K562 (cell line): ENCODE measurements around the gene KRT36. TPM values are rescaled to one million over a fixed set of nuclear protein-coding genes. Genes with fewer than 3 reads are reported as not detected.
A peak's percentile ranks its signal among the peaks of the same experiment; 100 is the strongest.

Experiments used
- CBFA2T2 ChIP-seq: fragments of 450-650 bp; conservative IDR thresholded peaks from 2 replicates; pipeline ENCODE4 v1.6.1; 2017; ENCODE audit warnings: mild to moderate bottlenecking
- DNMT1 ChIP-seq: fragments of 450-650 bp; IDR thresholded peaks from 2 replicates; pipeline ENCODE4 v1.6.1; 2016; ENCODE audit warnings: antibody characterized with exemption, mild to moderate bottlenecking
- E2F3 ChIP-seq: fragments of 250-450 bp; sonication (Bioruptor Pico); IDR thresholded peaks from 2 replicates; pipeline ENCODE4 v1.4.0; 2020; ENCODE audit warnings: mild to moderate bottlenecking
- KDM1A ChIP-seq, 2 experiments: fragments of 450-650 bp; IDR thresholded peaks; 2 replicates each; pipeline ENCODE4 v1.6.1; 2016; ENCODE audit warnings: mild to moderate bottlenecking in 2 of 2
- KDM4B ChIP-seq, 2 experiments: fragments of 450-650 bp in 1 of 2; sonication (generic) in 1 of 2; IDR thresholded peaks; 2 replicates each; pipeline ENCODE4 v1.6.1; 2016 to 2017; ENCODE audit warnings: borderline replicate concordance in 2 of 2, antibody characterized with exemption in 1 of 2, low read depth in 1 of 2, mild to moderate bottlenecking in 1 of 2
- MAFF ChIP-seq: IDR thresholded peaks from 2 replicates; pipeline ENCODE4 v1.6.1; 2012; ENCODE audit warnings: low read length, improper control_type of control experiment
- MIER1 ChIP-seq: fragments of 450-650 bp; IDR thresholded peaks from 2 replicates; pipeline ENCODE4 v1.6.1; 2016; ENCODE audit warnings: antibody characterized with exemption, mild to moderate bottlenecking, low read depth
- MXI1 ChIP-seq: IDR thresholded peaks from 2 replicates; pipeline ENCODE4 v1.6.1; 2011; ENCODE audit warnings: low read depth, mild to moderate bottlenecking, improper control_type of control experiment, low read length
- NFRKB ChIP-seq: fragments of 450-650 bp; IDR thresholded peaks from 2 replicates; pipeline ENCODE4 v1.6.1; 2016; ENCODE audit warnings: low read depth
- PCBP2 ChIP-seq: fragments of 200-400 bp; formaldehyde crosslinking; IDR thresholded peaks from 2 replicates; pipeline ENCODE4 v1.6.1; 2018; ENCODE audit warnings: low read length, low read depth, mild to moderate bottlenecking, moderate library complexity; ENCODE audit not compliant: poor library complexity, severe bottlenecking
- PHB ChIP-seq: fragments of 250-450 bp; sonication (Bioruptor Pico); IDR thresholded peaks from 2 replicates; pipeline ENCODE4 v1.5.0; 2021
- RBFOX2 ChIP-seq: fragments of 200-400 bp; formaldehyde crosslinking; IDR thresholded peaks from 2 replicates; pipeline ENCODE4 v1.6.1; 2017; ENCODE audit warnings: low read depth, mild to moderate bottlenecking, low read length, moderate library complexity
- SMARCB1 ChIP-seq: IDR thresholded peaks from 2 replicates; pipeline ENCODE4 v1.6.1; 2011; ENCODE audit warnings: improper control_type of control experiment, low read depth; ENCODE audit not compliant: insufficient read length
- STAG1 ChIP-seq: sonication (generic); formaldehyde crosslinking; IDR thresholded peaks from 2 replicates; pipeline ENCODE4 v1.5.0; 2020; ENCODE audit warnings: missing genetic modification reagents, borderline replicate concordance
- ZBTB33 ChIP-seq: sonication (generic); formaldehyde crosslinking; IDR thresholded peaks from 2 replicates; pipeline ENCODE4 v1.8.1; 2023; ENCODE audit warnings: mild to moderate bottlenecking, missing genetic modification reagents
- ZNF217 ChIP-seq: sonication (generic); formaldehyde crosslinking; IDR thresholded peaks from 2 replicates; pipeline ENCODE4 v1.8.0; 2022; ENCODE audit warnings: mild to moderate bottlenecking, missing genetic modification reagents
- ZNF57 ChIP-seq: fragments of 450-650 bp; formaldehyde crosslinking; IDR thresholded peaks from 2 replicates; pipeline ENCODE4 v1.4.0; 2020; ENCODE audit warnings: mild to moderate bottlenecking, moderate library complexity
- polyA plus RNA-seq, 8 experiments: library from polyadenylated mRNA; depleted of rRNA in 4 of 8; stranded (reverse) in 5 of 8; unstranded in 3 of 8; fragments of >200 nt; fragmentation: Nextera tagmentation in 2 of 8; fragmentation: Illumina TruSeq in 1 of 8; extraction: Ambion mirVana in 2 of 8; extraction: Trizol in 1 of 8; gene quantifications; 2 replicates each; pipeline versions ENCODE4 v1.2.1 to v1.2.3, GENCODE V29; 2011 to 2014; ENCODE audit warnings: inconsistent platforms in 1 of 8, missing spikeins in 1 of 8
- total RNA-seq, 7 experiments: library from RNA; depleted of rRNA in 6 of 7; stranded (reverse); fragments of >200 nt in 6 of 7; fragmentation: Illumina TruSeq in 2 of 7; extraction: Trizol in 2 of 7; gene quantifications; 2 replicates each; pipeline versions ENCODE4 v1.2.1 to v1.2.3, GENCODE V29; 2011 to 2021; ENCODE audit warnings: low replicate concordance in 1 of 7
- TF ChIP-seq, protein P1 (sequence below): fragments of 250-450 bp; sonication (Bioruptor Pico); IDR thresholded peaks from 2 replicates; pipeline ENCODE4 v1.9.0; 2021; ENCODE audit warnings: mild to moderate bottlenecking, inconsistent platforms
- TF ChIP-seq, protein P2 (sequence below): fragments of 450-650 bp; IDR thresholded peaks from 2 replicates; pipeline ENCODE4 v1.6.1; 2017; ENCODE audit warnings: antibody characterized with exemption
- TF ChIP-seq, protein P3 (sequence below), 2 experiments: fragments of 250-450 bp in 1 of 2; fragments of 450-650 bp in 1 of 2; sonication (Bioruptor Pico) in 1 of 2; IDR thresholded peaks; 2 replicates each; pipeline versions ENCODE4 v1.6.1 to v1.8.0; 2016 to 2021; ENCODE audit warnings: mild to moderate bottlenecking in 2 of 2, moderate library complexity in 2 of 2, missing compliant biosample characterization in 1 of 2, missing genetic modification characterization in 1 of 2

The KRT36 gene
- total and polyA plus RNA-seq, 9 of the 15 experiments (the other 6 are each of a cell fraction or from before 2014, with no cell fraction given) = 0.04 TPM; not detected in 8

- TF ChIP-seq, protein P1, sequence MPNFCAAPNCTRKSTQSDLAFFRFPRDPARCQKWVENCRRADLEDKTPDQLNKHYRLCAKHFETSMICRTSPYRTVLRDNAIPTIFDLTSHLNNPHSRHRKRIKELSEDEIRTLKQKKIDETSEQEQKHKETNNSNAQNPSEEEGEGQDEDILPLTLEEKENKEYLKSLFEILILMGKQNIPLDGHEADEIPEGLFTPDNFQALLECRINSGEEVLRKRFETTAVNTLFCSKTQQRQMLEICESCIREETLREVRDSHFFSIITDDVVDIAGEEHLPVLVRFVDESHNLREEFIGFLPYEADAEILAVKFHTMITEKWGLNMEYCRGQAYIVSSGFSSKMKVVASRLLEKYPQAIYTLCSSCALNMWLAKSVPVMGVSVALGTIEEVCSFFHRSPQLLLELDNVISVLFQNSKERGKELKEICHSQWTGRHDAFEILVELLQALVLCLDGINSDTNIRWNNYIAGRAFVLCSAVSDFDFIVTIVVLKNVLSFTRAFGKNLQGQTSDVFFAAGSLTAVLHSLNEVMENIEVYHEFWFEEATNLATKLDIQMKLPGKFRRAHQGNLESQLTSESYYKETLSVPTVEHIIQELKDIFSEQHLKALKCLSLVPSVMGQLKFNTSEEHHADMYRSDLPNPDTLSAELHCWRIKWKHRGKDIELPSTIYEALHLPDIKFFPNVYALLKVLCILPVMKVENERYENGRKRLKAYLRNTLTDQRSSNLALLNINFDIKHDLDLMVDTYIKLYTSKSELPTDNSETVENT (CRISPR knock-in tag) = no peak
- TF ChIP-seq DNMT1 (no peak), PCBP2 (no peak), CBFA2T2 (0 out of 2 replicates have a peak, but pooled peaks have one; percentile 31), SMARCB1 (peak; percentile 81), PHB (CRISPR knock-in tag) (no peak), E2F3 (CRISPR knock-in tag) (peak; percentile 48; the same call in 1 of the 2 replicates), STAG1 (CRISPR knock-in tag) (no peak), KDM4B (IDR thresholded peaks at IDR 0.05; ENCODE audit: borderline replicate concordance in 2 of 2, low read depth in 1 of 2) (no peak), RBFOX2 (0 out of 2 replicates have a peak, but pooled peaks have one; percentile 23), MIER1 (no peak), ZBTB33 (CRISPR knock-in tag) (no peak), ZNF217 (no peak), MXI1 (peak; percentile 77), NFRKB (peak; percentile 39), ZNF57 (CRISPR knock-in tag) (no peak), MAFF (peak; percentile 39; the same call in 1 of the 2 replicates), KDM1A (IDR thresholded peaks at IDR 0.05) (peak; percentile 52 to 80; a peak in 2 of 4 replicates)
- TF ChIP-seq, protein P2, sequence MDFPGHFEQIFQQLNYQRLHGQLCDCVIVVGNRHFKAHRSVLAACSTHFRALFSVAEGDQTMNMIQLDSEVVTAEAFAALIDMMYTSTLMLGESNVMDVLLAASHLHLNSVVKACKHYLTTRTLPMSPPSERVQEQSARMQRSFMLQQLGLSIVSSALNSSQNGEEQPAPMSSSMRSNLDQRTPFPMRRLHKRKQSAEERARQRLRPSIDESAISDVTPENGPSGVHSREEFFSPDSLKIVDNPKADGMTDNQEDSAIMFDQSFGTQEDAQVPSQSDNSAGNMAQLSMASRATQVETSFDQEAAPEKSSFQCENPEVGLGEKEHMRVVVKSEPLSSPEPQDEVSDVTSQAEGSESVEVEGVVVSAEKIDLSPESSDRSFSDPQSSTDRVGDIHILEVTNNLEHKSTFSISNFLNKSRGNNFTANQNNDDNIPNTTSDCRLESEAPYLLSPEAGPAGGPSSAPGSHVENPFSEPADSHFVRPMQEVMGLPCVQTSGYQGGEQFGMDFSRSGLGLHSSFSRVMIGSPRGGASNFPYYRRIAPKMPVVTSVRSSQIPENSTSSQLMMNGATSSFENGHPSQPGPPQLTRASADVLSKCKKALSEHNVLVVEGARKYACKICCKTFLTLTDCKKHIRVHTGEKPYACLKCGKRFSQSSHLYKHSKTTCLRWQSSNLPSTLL = no peak
- TF ChIP-seq, protein P3, sequence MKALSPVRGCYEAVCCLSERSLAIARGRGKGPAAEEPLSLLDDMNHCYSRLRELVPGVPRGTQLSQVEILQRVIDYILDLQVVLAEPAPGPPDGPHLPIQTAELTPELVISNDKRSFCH (CRISPR knock-in tag; IDR thresholded peaks at IDR 0.05) = no peak
- TF ChIP-seq, protein P3 (tag; IDR thresholded peaks at IDR 0.05) = no peak
These were observed 40.6 kb upstream of the KRT36 start (continued) for GRCh38 chr17:41530062-41531048.
